HG03354 (cell line): Measurements from ENCODE around the gene FYTTD1.

Source experiments
- ATAC-seq: cut with Tn5 transposase; IDR thresholded peaks from one replicate; pipeline ENCODE4 v1.9.1; 2021; ENCODE audit warnings: mild to moderate bottlenecking; ENCODE audit not compliant: unreplicated experiment, poor library complexity, severe bottlenecking

Gene FYTTD1

DNA sequence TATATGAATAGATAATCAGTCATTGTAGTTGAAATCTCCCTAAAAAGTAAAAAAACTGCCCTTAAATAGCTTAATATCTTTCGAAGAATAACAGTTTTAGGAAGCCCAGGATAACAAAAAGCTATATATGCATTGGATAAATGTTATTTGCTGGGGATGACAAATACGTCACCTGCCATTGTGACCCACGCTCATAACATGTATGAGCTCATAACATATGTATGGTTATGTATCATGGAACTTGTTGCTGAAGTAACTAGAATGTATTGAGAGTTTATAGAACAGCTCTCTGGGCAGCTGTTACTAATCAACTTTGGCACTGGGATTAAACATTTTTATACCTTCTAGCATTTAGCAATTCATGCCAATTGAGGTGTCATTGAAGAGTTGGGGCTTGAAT, 39.6 kb downstream of the FYTTD1 start:
- ATAC-seq = no peak

DNA sequence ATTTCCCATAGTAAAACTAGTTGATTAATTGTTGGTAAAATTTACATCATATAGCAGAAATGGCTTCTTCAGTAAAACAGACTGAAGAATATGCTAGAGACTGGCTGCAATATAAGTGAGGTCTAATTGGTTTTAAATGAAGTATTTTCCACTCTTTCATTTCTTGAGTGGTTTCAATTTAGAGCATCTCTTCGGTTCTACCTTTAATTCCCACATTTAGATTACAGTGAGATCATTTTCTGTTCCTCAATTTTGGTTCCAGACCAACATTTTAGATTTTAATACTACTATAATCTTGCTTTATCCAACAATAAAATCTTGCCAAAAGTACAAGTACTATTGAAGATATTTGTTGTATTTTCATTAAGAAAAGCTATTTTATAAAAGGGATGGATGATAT, 40.4 kb downstream of the FYTTD1 start:
- ATAC-seq = no peak

DNA sequence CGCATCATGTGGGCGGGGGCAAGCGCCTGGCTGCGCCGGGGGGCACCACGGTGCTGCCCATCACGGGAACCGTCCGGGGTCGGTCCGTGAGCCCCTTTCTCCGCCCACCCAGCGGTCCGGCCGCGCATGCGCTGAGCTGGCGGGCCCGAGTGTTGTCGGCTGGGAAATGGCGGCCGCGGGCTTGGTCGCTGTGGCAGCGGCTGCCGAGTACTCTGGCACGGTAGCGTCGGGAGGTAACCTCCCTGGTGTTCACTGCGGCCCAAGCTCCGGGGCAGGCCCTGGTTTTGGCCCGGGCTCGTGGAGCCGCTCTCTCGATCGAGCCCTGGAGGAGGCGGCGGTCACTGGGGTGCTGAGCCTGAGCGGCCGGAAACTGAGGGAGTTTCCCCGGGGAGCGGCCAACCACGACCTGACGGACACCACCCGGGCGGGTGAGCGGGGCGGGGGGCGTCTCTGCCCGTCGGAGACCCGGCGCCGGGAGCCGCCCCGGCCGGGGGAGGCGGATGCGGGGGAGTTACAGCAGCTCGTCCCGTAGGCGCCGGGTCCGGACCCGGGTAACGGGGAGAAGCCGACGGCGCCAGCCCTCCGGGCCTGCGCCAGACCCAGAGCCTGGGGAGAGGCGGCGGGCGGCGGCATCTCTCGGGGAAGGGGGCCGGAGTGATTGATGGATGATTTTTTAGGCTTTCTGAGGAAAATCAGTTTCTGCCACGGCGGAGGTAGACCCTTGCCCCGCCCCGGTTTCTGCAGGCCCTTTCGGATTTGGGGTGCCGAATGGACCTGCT, 41.6 kb downstream of the FYTTD1 start, which contains the start of gene LRCH3:
LRCH3 (plus strand) TSS at position 142 of the 779 bp plus-strand sequence; CDS start at position 167, 25 bp downstream.
- ATAC-seq = peak; percentile 84

DNA sequence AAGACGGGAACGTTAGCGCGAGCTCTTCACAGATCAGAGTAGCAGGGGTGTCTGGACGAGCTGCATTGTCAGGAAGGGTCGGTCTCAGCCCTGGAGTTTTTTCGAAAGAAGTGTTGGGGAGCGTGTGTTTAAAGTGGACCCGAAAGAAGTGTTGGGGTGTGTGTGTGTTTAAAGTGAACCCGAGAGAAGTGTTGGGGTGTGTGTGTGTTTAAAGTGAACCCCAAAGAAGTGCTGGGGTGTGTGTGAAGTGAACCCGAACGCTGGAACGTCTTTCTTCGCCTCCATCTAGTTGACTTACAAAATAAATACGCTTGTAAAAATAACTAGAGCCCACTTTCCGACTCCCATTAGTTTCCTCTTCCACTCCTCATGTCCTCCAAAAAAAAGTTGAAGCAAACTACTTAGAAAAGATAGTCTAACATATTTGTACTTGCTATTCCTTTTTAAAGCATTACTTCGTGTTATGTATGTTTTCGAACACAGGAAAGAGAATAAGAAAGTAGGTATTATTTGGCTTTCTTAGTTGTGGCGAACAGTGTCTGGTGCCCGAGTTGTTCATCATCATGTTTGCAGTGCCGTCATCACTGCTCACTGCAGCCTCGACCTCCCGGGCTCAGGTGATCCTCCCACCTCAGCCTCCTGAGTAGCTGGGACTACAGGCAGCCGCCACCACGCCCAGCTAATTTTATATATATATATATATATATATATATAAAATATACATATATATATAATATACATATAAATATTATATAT, 42.4 kb downstream of the FYTTD1 start:
- ATAC-seq = peak; percentile 31

DNA sequence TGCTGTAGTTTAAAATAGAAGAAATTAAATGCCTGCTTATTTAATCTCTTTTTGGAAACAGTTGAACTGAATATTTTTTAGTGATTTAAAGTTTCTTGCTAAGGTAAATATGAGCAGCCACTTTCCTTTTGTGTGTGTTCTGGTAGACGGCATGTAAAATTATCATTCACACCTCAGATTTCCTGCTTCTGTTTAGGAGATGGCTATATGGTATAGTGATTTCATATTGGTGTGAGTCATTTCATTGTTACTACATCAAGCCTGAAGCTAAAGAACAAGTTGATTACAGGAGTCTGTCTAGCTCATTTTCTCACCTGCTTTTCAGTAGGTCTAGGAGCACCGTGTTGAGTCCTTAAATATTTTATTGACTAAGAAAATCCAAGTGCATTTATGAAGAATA, 43.6 kb downstream of the FYTTD1 start:
- ATAC-seq = no peak

DNA sequence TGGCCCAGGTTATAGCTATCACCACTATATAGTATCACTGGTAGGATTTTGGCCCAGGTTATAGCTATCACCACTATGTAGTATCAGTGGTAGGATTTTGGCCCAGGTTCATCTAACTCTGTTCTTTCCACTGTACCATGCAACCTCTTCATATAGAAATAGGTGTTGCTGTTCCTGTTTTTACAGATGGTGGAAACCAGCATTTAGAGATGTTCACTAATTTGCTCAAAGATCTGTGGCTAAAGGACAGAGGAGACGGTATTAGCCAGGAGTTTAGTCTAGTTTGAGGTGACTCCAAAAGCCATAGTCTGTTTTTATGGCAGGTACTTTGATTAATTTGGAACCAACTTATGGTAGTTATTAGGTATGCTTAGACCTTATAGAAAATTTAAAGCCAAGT, 44.4 kb downstream of the FYTTD1 start:
- ATAC-seq = no peak

DNA sequence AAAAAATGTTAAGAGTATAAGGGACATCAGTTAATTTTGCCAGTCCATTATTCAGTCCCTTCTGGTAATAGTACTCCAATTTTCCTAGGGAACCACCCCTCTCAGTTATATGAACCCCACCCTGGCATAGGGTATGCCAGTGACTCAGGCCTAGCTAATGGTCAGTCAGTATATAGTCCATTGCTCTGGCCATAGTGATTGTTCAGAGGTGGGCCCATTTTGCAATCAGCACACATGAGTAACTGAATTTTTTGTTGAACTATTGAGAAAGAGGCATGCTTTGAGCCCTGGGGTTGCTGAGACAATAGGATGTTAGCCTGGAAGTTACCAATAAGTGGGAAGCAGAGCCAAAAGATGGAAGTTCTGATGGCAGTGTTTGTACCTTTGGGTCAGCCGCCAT, 45.5 kb downstream of the FYTTD1 start:
- ATAC-seq = no peak

DNA sequence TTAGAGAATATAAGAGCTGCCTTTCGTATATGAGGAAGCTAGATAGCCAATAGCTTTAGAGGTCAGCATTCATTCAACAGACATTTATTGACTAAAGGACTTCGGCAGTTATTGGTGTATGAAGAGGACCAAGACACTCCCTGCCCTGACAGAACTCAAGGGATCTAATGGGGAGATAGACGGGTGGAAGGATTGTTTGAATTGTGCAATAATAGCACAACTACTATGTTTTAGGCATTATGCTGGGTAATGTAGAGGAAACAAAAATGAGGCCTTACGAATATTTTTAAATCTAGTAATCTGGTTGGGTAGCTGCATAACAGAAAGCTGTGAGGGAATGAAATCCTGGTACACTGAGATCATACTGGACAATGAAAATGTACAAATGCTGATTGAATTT, 46.4 kb downstream of the FYTTD1 start:
- ATAC-seq = no peak

DNA sequence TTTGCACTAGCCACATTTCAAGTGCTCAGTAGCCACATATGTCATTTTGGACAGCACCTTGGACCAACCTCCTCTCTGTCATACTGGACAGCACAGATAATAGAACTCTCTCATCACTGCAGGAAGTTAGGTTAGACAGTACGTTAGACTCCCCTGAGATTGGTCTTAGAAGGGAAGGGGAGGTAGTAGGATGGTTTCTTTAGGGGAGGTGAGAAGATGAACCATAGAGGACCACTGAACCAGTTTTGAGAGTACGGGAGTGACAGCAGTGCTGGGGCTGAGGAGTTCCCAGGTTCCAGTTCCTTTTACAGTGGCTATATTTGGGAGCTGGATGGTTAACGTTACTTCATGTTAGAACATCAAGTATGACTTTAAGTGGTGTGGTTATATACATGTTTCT, 49.2 kb downstream of the FYTTD1 start:
- ATAC-seq = peak; percentile 51

DNA sequence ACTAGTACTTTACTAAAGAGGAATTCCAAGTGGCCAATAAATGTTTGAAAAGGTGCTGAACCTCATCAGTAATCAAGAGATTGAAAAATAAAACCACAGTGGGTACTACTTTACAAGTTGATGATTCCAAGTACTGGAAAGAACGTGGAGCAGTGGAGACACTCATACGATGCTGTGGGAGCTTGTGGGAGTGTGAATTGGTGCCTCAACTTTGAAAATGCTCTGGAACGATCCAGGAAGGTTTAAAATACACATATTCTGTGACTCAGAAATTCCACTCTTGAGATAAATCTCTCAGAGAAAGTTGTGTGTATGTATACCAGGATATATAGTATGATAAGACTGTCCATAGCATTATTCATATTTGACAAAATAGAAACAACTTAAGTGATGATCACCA, 50.7 kb downstream of the FYTTD1 start:
- ATAC-seq = no peak

DNA sequence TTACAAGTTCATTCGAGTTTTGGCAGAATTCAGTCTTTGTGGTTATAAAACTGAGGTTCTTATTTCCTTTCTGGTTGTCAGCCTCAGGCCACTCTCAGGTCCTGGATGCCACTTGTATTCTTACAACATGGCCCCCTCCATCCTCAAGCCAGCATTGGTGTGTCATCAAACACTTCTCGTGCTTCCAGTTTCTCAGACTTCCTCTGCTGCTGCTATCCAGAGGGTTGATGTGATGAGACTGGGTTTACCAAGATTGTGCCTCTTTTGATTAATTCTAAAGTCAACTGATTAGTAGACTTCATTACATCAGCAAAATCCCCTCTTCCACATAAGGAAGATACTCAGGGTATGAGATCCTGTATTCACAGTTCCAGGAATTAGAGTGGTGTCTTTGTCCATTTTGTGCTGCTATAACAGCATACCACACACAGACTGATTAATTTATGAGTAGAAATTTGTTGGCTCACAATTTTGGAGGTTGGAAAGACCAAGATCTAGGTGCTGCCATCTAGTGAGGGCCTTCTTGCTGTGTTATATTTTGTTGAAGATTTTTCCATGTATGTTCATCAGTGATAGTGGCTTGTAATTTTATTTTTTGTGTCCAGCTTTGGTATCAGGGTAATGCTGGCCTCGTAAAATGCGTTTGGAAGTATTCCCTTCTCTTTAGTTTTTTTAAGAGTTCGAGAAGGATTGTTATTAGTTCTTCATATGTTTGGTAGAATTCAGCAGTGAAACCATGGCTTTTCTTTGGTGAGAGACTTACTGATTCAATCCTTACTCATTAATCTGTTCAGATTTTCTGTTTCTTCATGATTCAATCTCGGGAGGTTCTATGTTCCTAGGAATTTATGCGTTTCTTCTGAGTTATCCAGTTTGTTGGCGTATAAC, 52.5 kb downstream of the FYTTD1 start:
- peak; percentile 45 for ATAC-seq

DNA sequence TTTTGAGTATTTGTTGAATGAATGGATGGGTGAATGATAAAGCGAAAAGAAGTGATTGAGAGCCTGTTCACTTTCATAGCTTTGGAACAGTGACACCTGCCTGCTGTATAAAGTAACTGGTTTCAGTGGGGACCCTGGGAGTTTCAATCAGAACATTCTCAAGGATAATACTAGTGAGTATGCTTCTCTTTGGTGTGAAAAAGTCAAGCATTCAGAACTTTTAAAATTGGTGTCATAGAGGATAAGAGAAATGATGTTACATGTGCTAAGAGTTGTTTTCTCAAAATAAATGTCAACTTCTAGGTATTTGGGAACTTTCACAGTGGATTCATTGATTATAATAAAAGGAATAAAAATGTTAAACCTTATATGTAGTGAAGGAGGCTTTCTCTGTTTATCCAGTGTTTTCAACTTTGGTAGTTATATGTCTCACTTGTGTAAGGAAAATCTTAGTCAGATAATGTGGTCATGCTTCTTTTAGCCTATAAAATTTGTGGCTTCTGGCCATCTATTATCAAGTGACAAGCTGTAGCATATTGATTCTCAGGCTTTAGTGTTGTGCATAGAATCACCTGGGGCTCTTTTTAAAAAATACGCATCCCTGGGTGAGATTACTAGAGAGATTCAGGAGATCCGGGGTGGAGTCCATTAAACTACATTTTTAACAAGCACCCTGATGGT, 53.2 kb downstream of the FYTTD1 start:
- ATAC-seq = no peak

DNA sequence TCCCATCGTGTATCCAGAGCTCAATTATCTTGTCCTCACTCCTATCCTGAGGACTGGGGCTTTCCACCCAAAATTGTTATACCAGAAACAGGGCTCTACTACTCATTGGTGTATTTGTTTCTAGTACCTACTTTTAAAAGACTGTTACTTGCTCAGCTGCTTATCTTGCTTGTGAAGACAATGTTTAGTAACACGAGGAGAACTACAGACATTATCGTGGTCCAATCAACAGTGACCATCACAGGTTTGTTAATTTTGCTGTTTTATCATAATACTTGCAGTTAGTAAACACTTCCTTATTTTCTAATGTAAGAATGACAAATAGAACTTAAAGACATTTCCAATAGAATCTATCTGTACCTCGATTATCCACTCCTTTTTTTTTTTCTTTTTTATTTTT, 54.8 kb downstream of the FYTTD1 start:
- no peak for ATAC-seq

DNA sequence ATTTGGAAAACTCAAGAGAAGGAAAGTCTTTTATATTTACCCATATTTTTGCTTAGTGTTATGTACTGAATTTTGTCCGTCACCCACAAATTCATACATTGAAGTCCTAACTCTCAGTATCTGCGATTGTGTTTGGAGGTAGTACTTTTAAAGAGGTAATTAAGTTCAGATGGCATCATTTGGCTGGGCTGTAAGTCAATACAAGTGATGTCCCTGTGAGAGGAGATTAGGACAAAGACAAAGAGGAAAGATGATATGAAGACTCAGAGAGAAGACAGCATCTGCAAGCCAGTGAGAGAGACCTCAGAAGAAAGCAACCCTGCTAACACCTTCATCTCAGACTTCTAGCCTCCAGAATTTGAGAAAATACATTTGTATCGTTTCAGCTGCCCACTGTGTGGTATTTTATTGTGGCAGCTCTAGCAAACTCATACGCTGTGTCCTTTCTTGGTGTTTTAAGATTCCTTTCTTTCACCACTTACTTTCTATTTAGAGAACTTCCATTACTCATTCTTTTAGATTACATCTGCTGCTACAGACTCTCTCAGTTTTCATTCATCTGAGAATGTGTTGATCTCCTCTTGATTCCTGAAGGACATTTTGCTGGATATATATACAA, 58.4 kb downstream of the FYTTD1 start:
- ATAC-seq = no peak

DNA sequence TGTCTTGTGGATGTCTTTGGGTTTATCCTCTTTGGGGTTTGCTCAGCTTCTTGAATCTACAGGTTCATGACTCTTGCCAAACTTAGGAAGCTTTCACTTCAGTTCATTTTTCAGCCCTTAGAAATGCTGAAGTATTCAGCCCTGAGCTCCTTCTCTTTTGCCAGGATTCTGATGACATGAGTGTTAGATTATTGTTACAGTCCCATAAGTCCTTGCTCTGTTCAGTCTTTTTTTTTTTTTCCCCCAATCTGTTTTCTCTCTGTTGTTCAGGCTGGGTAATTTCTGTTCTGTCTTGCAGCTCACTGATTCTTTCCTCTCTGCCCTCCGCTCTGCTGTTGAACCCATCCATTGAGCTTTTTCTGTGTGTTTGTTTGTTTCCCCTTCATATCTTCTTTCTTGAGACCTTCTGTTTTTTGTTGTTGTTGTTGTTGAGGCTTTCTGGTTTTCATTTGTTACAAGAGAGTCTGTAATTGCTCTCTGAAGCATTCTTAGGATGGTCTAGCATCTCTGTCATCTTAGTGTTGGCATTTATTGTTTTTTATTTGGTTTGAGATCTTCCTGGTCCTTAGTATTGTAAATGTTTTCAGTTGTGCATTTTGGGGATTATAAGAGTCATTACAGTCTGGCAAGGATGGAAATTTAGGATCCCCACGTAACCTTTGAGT, 59.8 kb downstream of the FYTTD1 start:
- no peak for ATAC-seq

DNA sequence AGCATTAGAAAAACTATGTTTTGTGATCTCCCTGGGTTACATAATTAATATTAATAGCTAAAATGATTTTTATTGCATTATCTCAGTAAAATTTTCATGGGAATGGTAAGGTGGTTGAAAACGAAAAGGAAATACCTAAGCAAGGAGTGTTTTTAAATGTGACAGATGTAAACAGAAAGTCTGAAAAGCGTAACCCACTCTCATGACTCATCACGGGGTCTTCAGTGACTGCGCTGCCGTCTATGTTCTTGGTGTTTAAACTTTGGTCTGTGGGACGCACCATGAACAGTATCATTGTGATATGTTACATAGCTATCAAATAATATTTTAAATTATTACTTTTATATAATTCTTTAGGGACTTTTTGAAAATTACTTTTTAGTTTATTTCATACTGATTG, 61.2 kb downstream of the FYTTD1 start:
- ATAC-seq = no peak

DNA sequence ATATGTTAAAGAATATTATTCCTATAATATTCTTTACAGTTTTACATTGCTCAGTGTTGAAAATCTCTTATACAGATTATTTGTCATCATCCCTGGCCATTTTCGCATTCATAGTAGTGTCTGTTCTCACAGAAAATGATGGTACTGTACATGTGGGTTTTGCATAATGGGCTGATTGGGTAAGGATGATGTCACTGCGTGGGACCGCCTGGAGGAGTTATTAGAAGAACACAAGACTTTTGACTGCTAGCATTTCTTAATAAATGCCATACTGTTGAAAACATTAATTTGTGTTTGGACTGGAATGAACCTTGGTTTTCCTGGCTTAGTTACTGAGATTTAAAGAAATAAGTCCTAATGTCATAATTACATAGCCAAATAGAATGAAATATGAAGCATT, 61.7 kb downstream of the FYTTD1 start:
- ATAC-seq = no peak

DNA sequence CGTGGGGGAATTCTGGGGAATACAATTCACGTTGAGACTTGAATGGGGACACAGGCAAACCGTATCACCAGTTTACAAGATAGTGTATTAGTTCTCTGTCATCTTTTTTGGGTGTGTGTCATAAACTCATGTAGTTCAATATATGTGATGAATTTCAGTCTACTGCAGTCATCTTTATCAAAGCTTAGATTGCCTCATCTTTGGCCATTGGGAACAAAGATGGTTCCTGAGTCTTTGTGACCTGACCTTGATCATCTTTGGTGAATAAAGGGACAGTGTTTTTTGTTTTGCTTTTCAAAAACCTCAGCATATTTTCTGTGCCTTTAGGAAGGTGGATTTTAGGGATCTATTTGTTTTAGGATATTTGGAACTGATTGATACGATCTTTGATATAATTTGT, 64.7 kb downstream of the FYTTD1 start:
- no peak for ATAC-seq
